Measurements from ENCODE around the gene QRFPR. TPM values are rescaled to one million over a fixed set of nuclear protein-coding genes. Genes with fewer than 3 reads are reported as not detected.

QRFPR gene
- total RNA-seq, 1 donor from 2014 or later = not detected

GRCh38 chr4:121306931-121307330 lies 73.9 kb downstream of the QRFPR start:
- H3K9me3 Mint-ChIP-seq = no peaks in the 10 kb centered on the region
- no peak for TF ChIP-seq CTCF (IDR thresholded peaks at IDR 0.05)
- POLR2A ChIA-PET = no interaction called here
- peaks cover 2% of the 10 kb centered on the region for H3K27me3 Mint-ChIP-seq
- intact Hi-C loops (cut with micrococcal nuclease) = loop anchor here (5.0 kb wide), 1 partner anchor 115 kb away; no protein-coding TSS in a partner anchor
- ATAC-seq (ENCODE audit: low read depth) (no peak), DNase-seq (no peak)
- H3K36me3 Mint-ChIP-seq (ENCODE audit: low read depth) = no peaks in the 10 kb centered on the region
- CTCF ChIA-PET = no interaction called here
- no peak overlapping the region for H3K27ac Mint-ChIP-seq
- no peak overlapping the region for H3K4me3 Mint-ChIP-seq
- H3K4me1 Mint-ChIP-seq = peaks cover 3% of the 10 kb centered on the region

GRCh38 chr4:121304893-121305292 lies 75.9 kb downstream of the QRFPR start:
- no peaks in the 10 kb centered on the region for H3K36me3 Mint-ChIP-seq (ENCODE audit: low read depth)
- H3K9me3 Mint-ChIP-seq = no peaks in the 10 kb centered on the region
- CTCF ChIA-PET = no interaction called here
- DNase-seq (no peak), ATAC-seq (ENCODE audit: low read depth) (no peak)
- H3K27me3 Mint-ChIP-seq = no peaks in the 10 kb centered on the region
- TF ChIP-seq CTCF (IDR thresholded peaks at IDR 0.05) = no peak
- POLR2A ChIA-PET = no interaction called here
- intact Hi-C loops (cut with micrococcal nuclease) = loop anchor here (5.0 kb wide), 1 partner anchor 113 kb away; no protein-coding TSS in a partner anchor
- H3K4me1 Mint-ChIP-seq = peaks cover 3% of the 10 kb centered on the region
- no peak overlapping the region for H3K4me3 Mint-ChIP-seq
- no peak overlapping the region for H3K27ac Mint-ChIP-seq

- Mint-ChIP-seq H3K36me3 (ENCODE audit: low read depth) (no peaks in the 10 kb centered on the region), H3K27me3 (no peaks in the 10 kb centered on the region), H3K4me3 (no peak overlapping the region), H3K9me3 (no peaks in the 10 kb centered on the region), H3K4me1 (no peaks in the 10 kb centered on the region), H3K27ac (no peak overlapping the region)
- no peak for TF ChIP-seq CTCF (IDR thresholded peaks at IDR 0.05)
- DNase-seq (no peak), ATAC-seq (ENCODE audit: low read depth) (no peak)
- intact Hi-C loops (cut with micrococcal nuclease) = no loop called here
- POLR2A ChIA-PET = no interaction called here
- CTCF ChIA-PET = no interaction called here
These were observed 81.5 kb downstream of the QRFPR start for GRCh38 chr4:121299367-121299766.

- CTCF ChIA-PET = no interaction called here
- intact Hi-C loops (cut with micrococcal nuclease) = no loop called here
- DNase-seq = no peak
- Mint-ChIP-seq H3K9me3 (peaks cover 2% of the 10 kb centered on the region), H3K4me1 (no peaks in the 10 kb centered on the region), H3K27me3 (peaks cover 5% of the 10 kb centered on the region), H3K4me3 (no peak overlapping the region), H3K27ac (no peak overlapping the region), H3K36me3 (ENCODE audit: low read depth) (no peaks in the 10 kb centered on the region)
- POLR2A ChIA-PET = no interaction called here
- TF ChIP-seq CTCF (IDR thresholded peaks at IDR 0.05) = no peak
- no peak for ATAC-seq (ENCODE audit: low read depth)
These were observed 97.5 kb downstream of the QRFPR start for GRCh38 chr4:121283319-121283718.

- POLR2A ChIA-PET = no interaction called here
- intact Hi-C loops (cut with micrococcal nuclease) = no loop called here
- Mint-ChIP-seq H3K36me3 (ENCODE audit: low read depth) (no peaks in the 10 kb centered on the region), H3K27ac (no peak overlapping the region), H3K27me3 (peaks cover 3% of the 10 kb centered on the region), H3K9me3 (peaks cover 2% of the 10 kb centered on the region), H3K4me1 (no peaks in the 10 kb centered on the region), H3K4me3 (no peak overlapping the region)
- CTCF ChIA-PET = no interaction called here
- DNase-seq (no peak), ATAC-seq (ENCODE audit: low read depth) (no peak)
- TF ChIP-seq CTCF (IDR thresholded peaks at IDR 0.05) = no peak
These were observed 100.4 kb downstream of the QRFPR start for GRCh38 chr4:121280425-121280824.

All from activated B cell treated with CpG ODN at 0.5 μM for 24 hours (primary cell).